CD4-positive, alpha-beta T cell treated with Interleukin-1 beta for 1 hour (primary cell): ENCODE data around the gene GLOD5.

Experiments
- DNase-seq, 2 donors: peaks; one replicate each; pipeline ENCODE4 v3.0.0-alpha.2; 2020 to 2022

The GLOD5 gene

DNA sequence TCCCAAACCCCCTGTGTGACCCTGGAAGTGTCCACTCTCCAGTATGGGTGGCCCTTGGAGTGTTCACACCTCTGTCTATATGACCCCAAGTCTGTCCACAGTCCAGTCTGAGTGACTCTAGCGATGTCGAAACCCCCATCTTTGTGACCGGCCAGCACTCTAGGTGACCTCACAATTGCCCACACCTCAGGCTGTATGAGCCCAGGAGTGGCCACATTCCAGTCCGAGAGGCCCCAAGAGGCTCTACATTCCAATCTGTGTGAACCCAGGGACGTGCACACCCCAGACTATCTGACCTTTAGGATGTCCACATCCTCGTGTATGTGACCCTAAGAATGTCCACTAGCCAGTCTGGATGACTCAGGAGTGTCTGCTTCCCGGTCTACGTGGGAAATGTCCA, 7.3 kb upstream of the GLOD5 start:
- DNase-seq = no peak

GRCh38 chrX:48769230-48769629, 7.7 kb downstream of the GLOD5 start:
- no peak for DNase-seq

GRCh38 chrX:48770296-48770695, 8.7 kb downstream of the GLOD5 start:
- no peak for DNase-seq

DNA sequence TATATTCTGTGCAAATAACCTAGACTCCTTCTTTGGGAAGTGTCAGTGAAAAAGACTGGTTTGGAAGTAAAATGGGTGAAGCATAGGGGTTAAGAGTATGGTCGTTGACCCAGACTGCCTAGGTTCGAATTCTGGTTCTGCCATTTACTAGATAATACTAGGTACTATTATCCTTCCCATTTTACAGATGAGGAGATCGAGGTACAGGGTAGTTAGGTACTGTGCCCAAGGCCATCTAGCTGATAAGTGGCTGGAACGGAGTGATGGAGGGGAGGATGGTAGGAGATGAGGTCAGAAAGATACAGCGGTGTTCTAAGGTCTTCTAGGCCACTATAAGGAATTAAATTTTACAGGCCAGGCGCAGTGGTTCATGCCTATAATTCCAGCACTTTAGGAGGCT, 11.1 kb downstream of the GLOD5 start:
- no peak for DNase-seq

- DNase-seq = no peak
Observed at GRCh38 chrX:48776818-48777439, 15.4 kb downstream of the GLOD5 start.

DNA sequence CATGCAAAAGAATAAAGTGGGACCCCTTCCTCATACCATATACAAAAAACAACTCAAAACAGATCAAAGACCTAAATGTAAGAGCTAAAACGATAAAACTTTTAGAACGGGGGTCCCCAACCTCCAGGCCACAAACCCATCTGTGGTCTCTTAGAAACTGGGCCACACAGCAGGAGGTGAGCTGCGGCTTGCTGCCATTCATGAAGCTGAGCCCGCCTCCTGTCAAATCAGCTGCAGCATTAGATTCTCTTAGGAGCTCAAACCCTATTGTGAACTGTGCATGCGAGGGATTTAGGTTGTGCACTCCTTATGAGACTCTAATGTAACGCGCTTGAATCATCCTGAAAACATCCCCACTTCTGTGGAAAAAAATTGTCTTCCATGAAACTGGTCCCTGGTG, 17.9 kb downstream of the GLOD5 start:
- DNase-seq = no peak

DNA sequence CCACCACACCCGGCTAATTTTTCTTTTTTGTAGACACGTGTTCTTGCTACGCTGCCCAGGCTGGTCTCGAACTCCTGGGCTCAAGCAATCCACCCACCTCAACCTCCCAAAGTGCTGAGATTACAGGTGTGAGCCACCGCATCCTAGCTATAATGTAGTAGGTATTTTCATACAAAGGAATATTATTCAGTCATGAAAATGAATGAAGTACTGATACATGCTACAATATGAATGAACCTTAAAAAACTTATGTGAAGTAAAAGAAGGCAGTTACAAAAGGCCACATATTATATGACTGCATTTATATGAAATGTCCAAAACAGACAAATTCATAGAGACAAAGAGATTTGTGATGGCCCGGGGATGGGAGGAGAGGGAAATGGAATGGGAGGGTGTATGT, 20.2 kb downstream of the GLOD5 start:
- DNase-seq = no peak

- DNase-seq = no peak
Observed at GRCh38 chrX:48782216-48782615, 20.7 kb downstream of the GLOD5 start.

- no peak for DNase-seq
Observed at GRCh38 chrX:48782795-48783194, 21.2 kb downstream of the GLOD5 start.

DNA sequence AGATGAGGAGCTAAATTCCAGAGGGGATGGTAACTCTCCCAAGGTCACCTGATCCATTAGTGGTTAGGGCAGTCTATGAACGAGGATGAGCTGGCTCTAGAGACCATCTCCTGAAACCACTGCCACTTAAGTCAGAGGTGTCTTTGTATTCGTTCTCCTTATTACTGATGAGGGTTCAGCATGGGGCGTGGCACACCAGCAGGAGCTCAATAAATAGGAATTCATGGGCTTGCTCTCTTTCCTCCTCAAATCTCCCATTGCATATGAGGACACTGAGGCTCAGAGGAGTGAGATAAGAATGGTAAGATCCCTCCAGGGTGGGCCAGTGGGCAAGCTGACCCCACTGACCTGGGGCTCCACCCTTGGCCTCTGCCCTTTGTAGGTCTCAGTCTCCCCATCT, 23.2 kb downstream of the GLOD5 start:
- no peak for DNase-seq

DNA sequence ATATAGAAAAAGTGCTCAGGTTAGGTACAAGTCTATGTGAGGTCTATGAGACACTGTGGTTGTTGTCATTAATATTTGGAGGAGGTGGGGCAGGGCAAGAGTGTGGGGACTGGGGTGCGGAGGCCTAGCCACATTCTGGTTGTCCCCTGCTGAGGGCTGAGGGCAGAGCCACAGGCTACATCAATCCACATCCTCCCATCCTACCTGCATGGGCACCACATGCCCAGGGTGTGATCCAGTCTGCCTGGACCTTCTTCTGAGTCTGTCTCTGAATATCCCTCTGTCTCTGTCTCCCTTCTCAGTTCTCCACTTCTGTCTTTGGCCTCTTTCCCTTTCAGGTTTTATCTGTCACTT, 23.6 kb downstream of the GLOD5 start:
- DNase-seq = no peak

- DNase-seq = no peak
Observed at GRCh38 chrX:48785540-48786214, 24.1 kb downstream of the GLOD5 start.

DNA sequence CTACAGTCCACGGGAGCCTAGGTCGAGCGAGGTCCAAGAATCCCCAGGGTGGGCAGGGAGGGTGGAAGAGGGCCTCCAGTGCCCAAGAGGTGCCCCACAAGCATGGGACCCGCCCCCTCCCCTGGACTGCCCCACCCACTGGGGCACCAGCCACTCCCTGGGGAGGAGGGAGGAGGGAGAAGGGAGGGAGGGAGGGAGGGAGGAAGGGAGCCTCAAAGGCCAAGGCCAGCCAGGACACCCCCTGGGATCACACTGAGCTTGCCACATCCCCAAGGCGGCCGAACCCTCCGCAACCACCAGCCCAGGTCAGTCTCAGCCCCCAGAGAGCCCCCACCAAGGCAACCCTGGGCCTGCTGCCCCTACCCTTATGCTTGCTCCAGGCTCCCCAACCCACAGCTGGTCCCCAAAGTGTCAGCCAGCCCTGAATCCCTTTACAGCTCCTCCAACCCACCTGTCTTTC, 24.8 kb downstream of the GLOD5 start, which contains the start of gene GATA1:
TSS of gene GATA1 (plus strand) at position 250 of the 460 bp plus-strand sequence. CDS start 4,520 bp downstream, outside the sequence.
- DNase-seq = no peak

GRCh38 chrX:48786825-48787504, 25.4 kb downstream of the GLOD5 start:
- no peak for DNase-seq

- DNase-seq = no peak
Observed at GRCh38 chrX:48787505-48788443, 26.2 kb downstream of the GLOD5 start.

GRCh38 chrX:48789366-48790220, 28.0 kb downstream of the GLOD5 start:
- no peak for DNase-seq

DNA sequence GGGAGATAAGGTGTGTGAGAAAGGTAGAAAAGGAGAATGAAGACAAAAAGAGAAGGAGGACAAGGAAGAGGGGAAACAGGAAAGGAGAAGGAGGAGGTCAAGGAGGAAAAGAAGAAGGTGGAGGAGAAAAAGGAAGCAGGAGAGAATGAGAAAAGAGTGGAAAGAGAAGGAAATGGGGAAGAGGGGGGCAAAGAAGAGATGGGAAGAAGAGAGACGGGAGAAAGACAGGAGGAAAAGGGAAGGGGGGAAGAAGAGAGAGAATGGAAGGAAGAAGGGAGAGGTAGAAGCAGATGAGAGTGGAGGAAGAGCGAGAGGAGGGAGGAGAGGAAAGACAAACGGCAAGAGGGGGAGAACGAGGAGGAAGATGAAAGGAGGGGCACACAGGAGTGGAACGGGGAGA, 28.9 kb downstream of the GLOD5 start:
- no peak for DNase-seq

GRCh38 chrX:48791063-48791820, 29.7 kb downstream of the GLOD5 start:
- no peak for DNase-seq

- no peak for DNase-seq
Observed at GRCh38 chrX:48792219-48792618, 30.7 kb downstream of the GLOD5 start.

DNA sequence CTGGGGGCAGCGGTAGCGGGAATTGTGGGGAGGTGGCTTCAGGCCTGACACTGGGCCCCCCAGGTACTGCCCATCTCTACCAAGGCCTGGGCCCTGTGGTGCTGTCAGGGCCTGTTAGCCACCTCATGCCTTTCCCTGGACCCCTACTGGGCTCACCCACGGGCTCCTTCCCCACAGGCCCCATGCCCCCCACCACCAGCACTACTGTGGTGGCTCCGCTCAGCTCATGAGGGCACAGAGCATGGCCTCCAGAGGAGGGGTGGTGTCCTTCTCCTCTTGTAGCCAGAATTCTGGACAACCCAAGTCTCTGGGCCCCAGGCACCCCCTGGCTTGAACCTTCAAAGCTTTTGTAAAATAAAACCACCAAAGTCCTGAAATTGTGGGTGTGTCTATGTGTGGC, 32.4 kb downstream of the GLOD5 start:
- no peak for DNase-seq

GRCh38 chrX:48794340-48794910, 32.9 kb downstream of the GLOD5 start:
- DNase-seq = no peak
